IMR-90 (cell line): ENCODE data around the gene ANKRD44.

Source experiments
- BHLHE40 ChIP-seq: fragments of 150-350 bp; IDR thresholded peaks from 2 replicates; pipeline ENCODE4 v1.6.1; 2016; ENCODE audit warnings: mild to moderate bottlenecking, low read depth, low read length
- CEBPB ChIP-seq: IDR thresholded peaks from 2 replicates; pipeline ENCODE4 v1.6.1; 2012; ENCODE audit warnings: low read depth, low read length, improper control_type of control experiment
- CTCF ChIP-seq: conservative IDR thresholded peaks from 2 replicates; pipeline ENCODE4 v1.5.1; 2012; ENCODE audit warnings: mild to moderate bottlenecking, low read depth, low read length, improper control_type of control experiment
- MAFK ChIP-seq: IDR thresholded peaks from 2 replicates; pipeline ENCODE4 v1.6.1; 2012; ENCODE audit warnings: low read depth, low read length, improper control_type of control experiment
- MAZ ChIP-seq: IDR thresholded peaks from 2 replicates; pipeline ENCODE4 v1.6.1; 2012; ENCODE audit warnings: low read depth, mild to moderate bottlenecking, low read length, improper control_type of control experiment, moderate library complexity, borderline replicate concordance
- MXI1 ChIP-seq: IDR thresholded peaks from 2 replicates; pipeline ENCODE4 v1.6.1; 2012; ENCODE audit warnings: low read depth, mild to moderate bottlenecking, low read length, moderate library complexity, borderline replicate concordance
- POLR2A ChIP-seq: IDR thresholded peaks from 2 replicates; pipeline ENCODE4 v1.6.1; 2012; ENCODE audit warnings: mild to moderate bottlenecking, low read depth, low read length
- RAD21 ChIP-seq: IDR thresholded peaks from 2 replicates; pipeline ENCODE4 v1.6.1; 2012; ENCODE audit warnings: low read length, improper control_type of control experiment
- RCOR1 ChIP-seq: IDR thresholded peaks from 2 replicates; pipeline ENCODE4 v1.6.1; 2012; ENCODE audit warnings: mild to moderate bottlenecking, low read length, improper control_type of control experiment; ENCODE audit not compliant: insufficient replicate concordance
- RFX5 ChIP-seq: IDR thresholded peaks from 2 replicates; pipeline ENCODE4 v1.8.0; 2012; ENCODE audit warnings: low read depth, mild to moderate bottlenecking, low read length, moderate library complexity
- SMC3 ChIP-seq: fragments of 150-350 bp; IDR thresholded peaks from 2 replicates; pipeline ENCODE4 v1.6.1; 2016; ENCODE audit warnings: low read depth, mild to moderate bottlenecking, antibody characterized with exemption, low read length, moderate library complexity
- USF2 ChIP-seq: fragments of 150-350 bp; IDR thresholded peaks from 2 replicates; pipeline ENCODE4 v1.6.1; 2017; ENCODE audit warnings: mild to moderate bottlenecking, antibody characterized with exemption, low read length, low read depth

GRCh38 chr2:196961889-196962288 lies 348.7 kb downstream of the ANKRD44 start:
- TF ChIP-seq POLR2A = no peak
- TF ChIP-seq CTCF = no peak
- TF ChIP-seq USF2 = no peak
- no peak for TF ChIP-seq MXI1
- no peak for TF ChIP-seq RAD21
- no peak for TF ChIP-seq CEBPB
- no peak for TF ChIP-seq RCOR1
- no peak for TF ChIP-seq RFX5
- no peak for TF ChIP-seq BHLHE40
- no peak for TF ChIP-seq MAFK
- TF ChIP-seq MAZ = no peak
- TF ChIP-seq SMC3 = no peak
